Ishikawa (cell line): Measurements from ENCODE around the gene ABHD17C.
A peak's percentile ranks its signal among the peaks of the same experiment; 100 is the strongest.

ENCODE experiments used
- CEBPB ChIP-seq: IDR thresholded peaks from 2 replicates; pipeline ENCODE4 v1.6.1; 2012
- CREB1 ChIP-seq: IDR thresholded peaks from 2 replicates; pipeline ENCODE4 v1.6.1; 2012; ENCODE audit warnings: low read depth
- EGR1 ChIP-seq: IDR thresholded peaks from 2 replicates; pipeline ENCODE4 v1.6.1; 2012
- EP300 ChIP-seq: IDR thresholded peaks from 2 replicates; pipeline ENCODE4 v1.6.1; 2012; ENCODE audit warnings: borderline replicate concordance
- FOXM1 ChIP-seq: IDR thresholded peaks from 2 replicates; pipeline ENCODE4 v1.6.1; 2012; ENCODE audit warnings: low read depth, borderline replicate concordance
- NFIC ChIP-seq: IDR thresholded peaks from 2 replicates; pipeline ENCODE4 v1.6.1; 2012
- RAD21 ChIP-seq: IDR thresholded peaks from 2 replicates; pipeline ENCODE4 v1.6.1; 2012; ENCODE audit warnings: low read depth
- TAF1 ChIP-seq: IDR thresholded peaks from 2 replicates; pipeline ENCODE4 v1.6.1; 2012; ENCODE audit warnings: low read depth, mild to moderate bottlenecking
- TCF12 ChIP-seq: IDR thresholded peaks from 2 replicates; pipeline ENCODE4 v1.6.1; 2012; ENCODE audit warnings: low read depth
- TEAD4 ChIP-seq: IDR thresholded peaks from 2 replicates; pipeline ENCODE4 v1.6.1; 2012
- YY1 ChIP-seq: IDR thresholded peaks from 2 replicates; pipeline ENCODE4 v1.6.1; 2012; ENCODE audit warnings: low read depth
- ZBTB7A ChIP-seq: IDR thresholded peaks from 2 replicates; pipeline ENCODE4 v1.6.1; 2012; ENCODE audit warnings: low read depth
- TF ChIP-seq, protein P1 (sequence below): IDR thresholded peaks from 2 replicates; pipeline ENCODE4 v1.6.1; 2012; ENCODE audit warnings: low read depth, mild to moderate bottlenecking
- TF ChIP-seq, protein P2 (sequence below): IDR thresholded peaks from 2 replicates; pipeline ENCODE4 v1.6.1; 2012

DNA sequence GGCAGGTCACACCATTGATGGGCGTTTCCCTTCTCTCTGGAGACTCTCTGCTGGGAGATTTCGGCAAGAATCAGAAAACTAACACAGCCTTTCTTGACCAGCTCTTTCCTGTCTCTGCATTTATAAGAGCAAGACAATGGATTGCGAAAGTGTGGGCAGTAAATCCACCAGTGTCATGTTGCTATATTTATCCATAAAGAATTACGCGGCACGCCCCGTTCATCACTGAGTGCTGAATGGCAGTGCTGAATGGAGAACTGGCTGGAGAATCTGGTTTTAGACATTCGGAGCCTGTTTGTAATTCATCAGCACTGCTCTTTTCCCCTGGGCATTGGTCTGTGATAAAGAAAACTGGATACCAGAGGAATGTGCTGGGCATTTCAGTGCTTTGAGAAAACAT lies 82.0 kb downstream of the ABHD17C start:
- TF ChIP-seq, protein P1, sequence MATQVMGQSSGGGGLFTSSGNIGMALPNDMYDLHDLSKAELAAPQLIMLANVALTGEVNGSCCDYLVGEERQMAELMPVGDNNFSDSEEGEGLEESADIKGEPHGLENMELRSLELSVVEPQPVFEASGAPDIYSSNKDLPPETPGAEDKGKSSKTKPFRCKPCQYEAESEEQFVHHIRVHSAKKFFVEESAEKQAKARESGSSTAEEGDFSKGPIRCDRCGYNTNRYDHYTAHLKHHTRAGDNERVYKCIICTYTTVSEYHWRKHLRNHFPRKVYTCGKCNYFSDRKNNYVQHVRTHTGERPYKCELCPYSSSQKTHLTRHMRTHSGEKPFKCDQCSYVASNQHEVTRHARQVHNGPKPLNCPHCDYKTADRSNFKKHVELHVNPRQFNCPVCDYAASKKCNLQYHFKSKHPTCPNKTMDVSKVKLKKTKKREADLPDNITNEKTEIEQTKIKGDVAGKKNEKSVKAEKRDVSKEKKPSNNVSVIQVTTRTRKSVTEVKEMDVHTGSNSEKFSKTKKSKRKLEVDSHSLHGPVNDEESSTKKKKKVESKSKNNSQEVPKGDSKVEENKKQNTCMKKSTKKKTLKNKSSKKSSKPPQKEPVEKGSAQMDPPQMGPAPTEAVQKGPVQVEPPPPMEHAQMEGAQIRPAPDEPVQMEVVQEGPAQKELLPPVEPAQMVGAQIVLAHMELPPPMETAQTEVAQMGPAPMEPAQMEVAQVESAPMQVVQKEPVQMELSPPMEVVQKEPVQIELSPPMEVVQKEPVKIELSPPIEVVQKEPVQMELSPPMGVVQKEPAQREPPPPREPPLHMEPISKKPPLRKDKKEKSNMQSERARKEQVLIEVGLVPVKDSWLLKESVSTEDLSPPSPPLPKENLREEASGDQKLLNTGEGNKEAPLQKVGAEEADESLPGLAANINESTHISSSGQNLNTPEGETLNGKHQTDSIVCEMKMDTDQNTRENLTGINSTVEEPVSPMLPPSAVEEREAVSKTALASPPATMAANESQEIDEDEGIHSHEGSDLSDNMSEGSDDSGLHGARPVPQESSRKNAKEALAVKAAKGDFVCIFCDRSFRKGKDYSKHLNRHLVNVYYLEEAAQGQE: no peak
- no peak for TF ChIP-seq FOXM1
- TF ChIP-seq RAD21: no peak
- TF ChIP-seq ZBTB7A: no peak
- no peak for TF ChIP-seq NFIC
- TF ChIP-seq EP300: no peak
- TF ChIP-seq CREB1: no peak
- no peak for TF ChIP-seq YY1
- TF ChIP-seq, protein P2, sequence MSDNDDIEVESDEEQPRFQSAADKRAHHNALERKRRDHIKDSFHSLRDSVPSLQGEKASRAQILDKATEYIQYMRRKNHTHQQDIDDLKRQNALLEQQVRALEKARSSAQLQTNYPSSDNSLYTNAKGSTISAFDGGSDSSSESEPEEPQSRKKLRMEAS: no peak
- TF ChIP-seq EGR1: no peak
- TF ChIP-seq TCF12: no peak
- TF ChIP-seq TEAD4: no peak
- TF ChIP-seq TAF1: no peak
- TF ChIP-seq CEBPB: peak; percentile 91
